Stimulated activated CD8-positive, alpha-beta memory T cell treated with anti-CD3 and anti-CD28 coated beads, Interleukin-12 subunit alpha, Interleukin-12 subunit beta, amount 100 ng/mL, for 24 hours (primary cell): ENCODE results near the gene ACER3.

Experiments used
- DNase-seq: peaks from one replicate; pipeline ENCODE4 v3.0.0-alpha.2; 2020; ENCODE audit errors: extremely low read depth

Gene ACER3

DNA sequence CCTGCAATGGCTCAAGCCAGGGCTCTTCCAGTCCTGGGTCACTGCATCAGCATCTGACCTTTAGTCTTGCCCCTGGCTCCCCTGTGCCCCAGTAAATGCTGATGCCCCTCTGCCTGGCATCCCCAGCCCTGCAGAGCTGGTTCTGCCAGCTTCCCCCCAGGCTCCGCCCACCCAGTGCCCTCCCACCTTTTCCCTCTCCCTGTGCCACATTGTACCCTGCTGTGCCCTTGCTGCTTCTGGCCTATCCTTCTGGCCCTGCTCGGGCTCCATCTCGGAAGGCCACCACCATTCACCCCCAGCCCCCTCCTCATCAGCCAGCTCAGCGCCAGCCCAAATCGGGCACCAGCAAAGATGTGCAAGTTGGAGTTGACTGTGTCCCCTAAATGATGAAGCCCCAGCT, 213.5 kb downstream of the ACER3 start:
- no peak for DNase-seq

DNA sequence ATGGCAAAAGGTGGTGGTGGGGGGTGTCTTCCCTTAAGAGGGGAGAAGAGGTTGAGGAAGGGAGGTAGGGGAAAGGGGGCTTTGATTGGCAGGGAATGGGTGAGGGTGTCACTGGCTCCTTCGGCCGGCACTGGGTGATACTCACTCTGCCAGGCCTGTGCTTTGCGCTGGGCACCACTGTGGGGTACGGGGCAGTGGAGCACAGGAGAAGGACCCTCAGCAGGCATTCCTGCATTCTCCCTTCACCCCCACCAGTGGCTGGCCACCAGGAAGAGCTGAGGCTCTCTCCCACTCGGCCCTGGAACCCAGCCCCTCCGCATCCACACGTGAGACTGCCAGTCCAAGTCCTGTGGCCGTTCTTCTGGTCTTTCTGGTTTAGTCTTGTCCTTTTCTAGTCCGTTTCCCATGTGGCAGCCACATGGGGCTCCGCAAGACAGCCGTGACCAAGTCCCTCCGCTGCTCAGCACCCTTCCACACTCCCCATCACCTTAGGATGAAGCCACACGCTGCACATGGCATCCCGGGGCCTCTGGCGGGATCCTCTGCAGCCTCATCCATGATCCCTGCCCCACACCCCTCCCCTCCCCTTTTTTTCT, 214.0 kb downstream of the ACER3 start:
- no peak for DNase-seq

DNA sequence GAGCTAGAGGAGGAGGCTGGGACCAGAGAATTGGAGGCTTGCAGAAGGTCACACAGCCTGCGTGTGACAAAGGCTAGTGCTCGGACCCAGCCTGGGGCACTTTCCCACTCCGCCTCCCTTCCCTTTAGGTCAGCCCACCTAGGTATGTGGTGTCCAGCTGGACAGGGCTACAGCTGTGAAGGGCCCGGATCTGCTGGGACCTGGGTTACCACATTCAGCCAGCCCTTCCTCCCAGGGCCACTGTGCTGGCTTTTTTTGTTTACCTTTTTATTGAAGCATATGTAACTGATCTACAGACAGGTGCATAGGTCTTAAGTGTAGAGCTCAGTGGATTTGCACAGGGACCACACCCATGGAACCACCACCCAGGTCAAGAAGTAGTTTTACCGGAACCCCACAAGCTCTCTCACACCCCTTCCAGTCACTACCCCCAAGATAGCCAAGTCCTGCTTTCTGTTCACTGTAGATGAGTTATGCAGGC, 214.7 kb downstream of the ACER3 start:
- DNase-seq: no peak
